Sigmoid colon (tissue), 3 donors: ENCODE results near the gene PPP1R9B.

Experiments
- CTCF ChIP-seq, 4 experiments: fragments of 450-650 bp in 3 of 4; fragments of 200-600 bp in 1 of 4; IDR thresholded peaks; one replicate each; pipeline ENCODE4 v1.5.1; 2016 to 2019; ENCODE audit warnings: antibody characterized with exemption in 4 of 4, mild to moderate bottlenecking in 3 of 4, moderate library complexity in 2 of 4
- POLR2A ChIP-seq, 2 donors: fragments of 450-650 bp; IDR thresholded peaks; one replicate each; pipeline ENCODE4 v1.6.1; 2016; ENCODE audit warnings: antibody characterized with exemption in 2 of 2, mild to moderate bottlenecking in 2 of 2, moderate library complexity in 2 of 2

- TF ChIP-seq CTCF (IDR thresholded peaks at IDR 0.05) (no peak), POLR2A (IDR thresholded peaks at IDR 0.05) (no peak)
Observed at GRCh38 chr17:50152736-50153135, 2.3 kb upstream of the PPP1R9B start.
